ENCODE data around the gene VTI1B. TPM values are rescaled to one million over a fixed set of nuclear protein-coding genes. Genes with fewer than 3 reads are reported as not detected.

VTI1B gene
- total RNA-seq, 1 experiment from 2014 or later, result 148 TPM

GRCh38 chr14:67680941-67681340, 6.5 kb upstream of the VTI1B start:
- Histone ChIP-seq H3K4me3 (no peak overlapping the region), H3K79me2 (ENCODE audit: low read depth) (peaks cover 22% of the 10 kb centered on the region; the same call in 1 of the 2 replicates), H2AFZ (no peak overlapping the region), H3K36me3 (ENCODE audit: low read depth) (peaks cover 64% of the 10 kb centered on the region), H3K9me3 (ENCODE audit: insufficient read depth, low read depth) (no peaks in the 10 kb centered on the region), H3K27ac (peak overlapping the region; percentile 57), H3F3A (ENCODE audit: insufficient read depth, low read depth) (peaks cover 56% of the 10 kb centered on the region), H3K9me2 (ENCODE audit: insufficient read depth) (no peaks in the 10 kb centered on the region), H3K27me3 (ENCODE audit: insufficient read depth, low read depth) (no peaks in the 10 kb centered on the region), H3K4me1 (replicated peaks; ENCODE audit: insufficient read depth) (peaks cover 27% of the 10 kb centered on the region), H3K4me2 (peak overlapping the region; percentile 34; the same call in 1 of the 2 replicates), H4K20me1 (ENCODE audit: insufficient read depth) (peaks cover 4% of the 10 kb centered on the region)
- no peak for DNase-seq
- TF ChIP-seq EZH2 (IDR thresholded peaks at IDR 0.05; ENCODE audit: low read depth) (no peak), CTCF (conservative IDR thresholded peaks at IDR 0.05) (no peak)
- no TSS peak for BruUV-seq (replicated peaks)
- intact Hi-C loops (cut with micrococcal nuclease; ENCODE audit: unreplicated experiment), result no loop called here
- POLR2A ChIA-PET (ENCODE audit: unreplicated experiment), result no interaction called here
- CTCF ChIA-PET, result no interaction called here

DNA sequence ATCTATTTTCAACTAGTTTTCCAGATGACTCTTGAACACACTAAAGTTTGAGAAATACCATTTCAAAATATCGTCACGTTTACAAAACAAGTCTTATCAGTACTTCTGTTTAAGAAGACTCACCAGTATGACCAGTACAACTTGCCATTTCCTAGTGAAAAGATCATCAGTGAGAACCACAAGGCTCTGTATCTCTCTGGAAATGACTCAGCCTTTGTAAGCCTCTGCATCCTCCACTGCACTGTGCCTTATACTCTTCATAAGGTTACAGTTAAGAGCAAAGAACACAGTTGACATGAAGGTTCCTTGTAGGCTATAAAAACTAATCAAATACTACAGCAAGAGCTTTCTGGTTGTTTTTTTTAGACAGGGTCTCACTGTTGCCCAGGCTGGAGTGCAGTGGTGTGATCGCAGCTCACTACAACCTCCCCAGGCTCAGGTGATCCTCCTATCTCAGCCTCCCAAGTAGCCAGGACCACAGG, 5.7 kb upstream of the VTI1B start:
- H3K4me1 ChIP-seq (replicated peaks; ENCODE audit: insufficient read depth), result peaks cover 33% of the 10 kb centered on the region
- H3K4me3 ChIP-seq, result no peak overlapping the region
- TF ChIP-seq CTCF (conservative IDR thresholded peaks at IDR 0.05), result no peak
- no peak for TF ChIP-seq EZH2 (IDR thresholded peaks at IDR 0.05; ENCODE audit: low read depth)
- ChIA-PET POLR2A (ENCODE audit: unreplicated experiment) (no interaction called here), CTCF (no interaction called here)
- H3K27ac ChIP-seq, result peak overlapping the region; percentile 57
- H3K27me3 ChIP-seq (ENCODE audit: insufficient read depth, low read depth), result no peaks in the 10 kb centered on the region
- peaks cover 56% of the 10 kb centered on the region for H3K36me3 ChIP-seq (ENCODE audit: low read depth)
- peak in 1 of 2 experiments; percentile 88 for DNase-seq
- no peaks in the 10 kb centered on the region for H3K9me3 ChIP-seq (ENCODE audit: insufficient read depth, low read depth)
- BruUV-seq (replicated peaks), result no TSS peak
- peaks cover 4% of the 10 kb centered on the region for H4K20me1 ChIP-seq (ENCODE audit: insufficient read depth)
- peaks cover 20% of the 10 kb centered on the region; the same call in 1 of the 2 replicates for H3K79me2 ChIP-seq (ENCODE audit: low read depth)
- H3F3A ChIP-seq (ENCODE audit: insufficient read depth, low read depth), result peaks cover 61% of the 10 kb centered on the region
- H3K9me2 ChIP-seq (ENCODE audit: insufficient read depth), result no peaks in the 10 kb centered on the region
- H3K4me2 ChIP-seq, result peak overlapping the region; percentile 34
- no peak overlapping the region for H2AFZ ChIP-seq
- intact Hi-C loops (cut with micrococcal nuclease; ENCODE audit: unreplicated experiment), result no loop called here

GRCh38 chr14:67679006-67679405, 4.6 kb upstream of the VTI1B start:
- peaks cover 62% of the 10 kb centered on the region for H3F3A ChIP-seq (ENCODE audit: insufficient read depth, low read depth)
- intact Hi-C loops (cut with micrococcal nuclease; ENCODE audit: unreplicated experiment), result no loop called here
- no peak overlapping the region for H2AFZ ChIP-seq
- BruUV-seq (replicated peaks), result no TSS peak
- peaks cover 24% of the 10 kb centered on the region for H3K79me2 ChIP-seq (ENCODE audit: low read depth)
- no peak overlapping the region for H3K27ac ChIP-seq
- H3K4me3 ChIP-seq, result no peak overlapping the region
- H3K9me2 ChIP-seq (ENCODE audit: insufficient read depth), result no peaks in the 10 kb centered on the region
- H3K36me3 ChIP-seq (ENCODE audit: low read depth), result peaks cover 49% of the 10 kb centered on the region
- CTCF ChIA-PET, result interaction anchor here (0.6 to 0.7 kb wide), 2 partner anchors 75 to 1319 kb away, joined by 3 to 5 read pairs; no protein-coding TSS in a partner anchor
- H4K20me1 ChIP-seq (ENCODE audit: insufficient read depth), result peaks cover 4% of the 10 kb centered on the region
- DNase-seq, result no peak
- no peak overlapping the region for H3K4me2 ChIP-seq
- H3K9me3 ChIP-seq (ENCODE audit: insufficient read depth, low read depth), result no peaks in the 10 kb centered on the region
- H3K4me1 ChIP-seq (replicated peaks; ENCODE audit: insufficient read depth), result peaks cover 33% of the 10 kb centered on the region
- POLR2A ChIA-PET (ENCODE audit: unreplicated experiment), result no interaction called here
- TF ChIP-seq CTCF (conservative IDR thresholded peaks at IDR 0.05) (no peak), EZH2 (IDR thresholded peaks at IDR 0.05; ENCODE audit: low read depth) (no peak)
- no peaks in the 10 kb centered on the region for H3K27me3 ChIP-seq (ENCODE audit: insufficient read depth, low read depth)
